ENCODE data around the gene AGL. TPM values are rescaled to one million over a fixed set of nuclear protein-coding genes. Genes with fewer than 3 reads are reported as not detected.

AGL gene
- total and polyA plus RNA-seq, 2 of the 13 experiments (the other 11 are each of a cell fraction or from before 2014, with no cell fraction given), result 4.3 to 13.1 TPM

DNA sequence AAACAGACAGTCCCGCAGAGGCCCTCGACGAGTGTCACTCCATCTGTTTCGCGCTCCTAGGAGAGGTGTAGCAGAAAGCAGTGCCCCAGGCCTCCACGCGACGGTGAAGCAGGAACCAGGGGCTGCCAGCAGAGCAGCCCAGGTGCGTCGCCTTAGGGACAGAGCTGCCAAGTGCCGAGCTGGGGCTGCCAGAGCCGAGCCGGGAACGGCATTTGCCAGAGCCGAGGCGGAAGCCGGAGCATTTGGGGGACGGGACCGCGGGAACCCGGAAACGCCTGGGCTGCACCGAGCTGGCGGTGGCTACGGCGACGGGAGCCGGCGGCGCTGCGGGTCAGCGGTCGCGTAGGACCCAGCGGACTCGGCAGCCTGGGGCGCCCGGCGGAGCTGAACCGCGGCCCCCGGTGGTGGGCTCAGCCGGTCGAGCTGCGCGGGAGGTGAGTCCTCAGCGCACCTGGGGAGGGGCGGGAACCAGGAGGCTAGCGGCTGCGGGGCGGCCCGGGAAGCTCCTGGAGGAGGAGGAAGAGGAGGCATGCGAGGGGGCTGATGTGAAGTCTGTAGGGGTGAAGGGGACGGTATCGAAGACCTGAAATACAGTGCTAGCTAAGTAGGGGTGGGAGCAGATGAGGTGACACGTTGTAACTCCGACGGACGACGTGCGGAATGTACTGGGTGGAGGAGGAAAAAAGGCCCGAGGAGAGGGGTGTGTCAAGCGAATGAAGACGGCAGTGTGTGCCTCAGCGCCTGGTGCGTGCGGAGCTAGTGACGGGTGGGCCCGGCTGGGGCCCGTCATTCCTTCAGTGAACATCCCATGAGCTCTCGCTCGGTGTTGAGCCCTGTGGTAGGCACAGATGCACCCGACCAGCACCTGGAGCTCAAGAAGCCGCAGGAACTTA is 119.8 kb downstream of the AGL start, which contains the start of gene SLC35A3 (continued):
- TF ChIP-seq CREB1 (IDR thresholded peaks at IDR 0.05) (no peak), CREB1 (CRISPR knock-in tag; IDR thresholded peaks at IDR 0.05) (no peak), HMGA1 (CRISPR knock-in tag; conservative IDR thresholded peaks at IDR 0.05) (no peak), PRPF4 (IDR thresholded peaks at IDR 0.05; ENCODE audit: low read depth, low read length, poor library complexity, severe bottlenecking) (no peak), ZNF792 (CRISPR knock-in tag; IDR thresholded peaks at IDR 0.05) (peak; percentile 94), WIZ (CRISPR knock-in tag; IDR thresholded peaks at IDR 0.05) (peak; percentile 85), ZNF24 (IDR thresholded peaks at IDR 0.05) (no peak; the same call in 1 of the 2 replicates), ZFX (CRISPR knock-in tag; IDR thresholded peaks at IDR 0.05; ENCODE audit: low read depth) (peak; percentile 96), SCMH1 (CRISPR knock-in tag; IDR thresholded peaks at IDR 0.05; ENCODE audit: borderline replicate concordance) (no peak), REL (CRISPR knock-in tag; conservative IDR thresholded peaks at IDR 0.05) (peak; percentile 97), EZH2 (conservative IDR thresholded peaks at IDR 0.05; ENCODE audit: low read depth, low read length) (no peak), ZNF672 (CRISPR knock-in tag; IDR thresholded peaks at IDR 0.05) (no peak; the same call in 1 of the 2 replicates), MLLT10 (CRISPR knock-in tag; IDR thresholded peaks at IDR 0.05) (no peak), TARDBP (CRISPR knock-in tag; IDR thresholded peaks at IDR 0.05) (peak; percentile 98), RARA (CRISPR knock-in tag; IDR thresholded peaks at IDR 0.05) (peak; percentile 56)
- TF ChIP-seq, protein P1, sequence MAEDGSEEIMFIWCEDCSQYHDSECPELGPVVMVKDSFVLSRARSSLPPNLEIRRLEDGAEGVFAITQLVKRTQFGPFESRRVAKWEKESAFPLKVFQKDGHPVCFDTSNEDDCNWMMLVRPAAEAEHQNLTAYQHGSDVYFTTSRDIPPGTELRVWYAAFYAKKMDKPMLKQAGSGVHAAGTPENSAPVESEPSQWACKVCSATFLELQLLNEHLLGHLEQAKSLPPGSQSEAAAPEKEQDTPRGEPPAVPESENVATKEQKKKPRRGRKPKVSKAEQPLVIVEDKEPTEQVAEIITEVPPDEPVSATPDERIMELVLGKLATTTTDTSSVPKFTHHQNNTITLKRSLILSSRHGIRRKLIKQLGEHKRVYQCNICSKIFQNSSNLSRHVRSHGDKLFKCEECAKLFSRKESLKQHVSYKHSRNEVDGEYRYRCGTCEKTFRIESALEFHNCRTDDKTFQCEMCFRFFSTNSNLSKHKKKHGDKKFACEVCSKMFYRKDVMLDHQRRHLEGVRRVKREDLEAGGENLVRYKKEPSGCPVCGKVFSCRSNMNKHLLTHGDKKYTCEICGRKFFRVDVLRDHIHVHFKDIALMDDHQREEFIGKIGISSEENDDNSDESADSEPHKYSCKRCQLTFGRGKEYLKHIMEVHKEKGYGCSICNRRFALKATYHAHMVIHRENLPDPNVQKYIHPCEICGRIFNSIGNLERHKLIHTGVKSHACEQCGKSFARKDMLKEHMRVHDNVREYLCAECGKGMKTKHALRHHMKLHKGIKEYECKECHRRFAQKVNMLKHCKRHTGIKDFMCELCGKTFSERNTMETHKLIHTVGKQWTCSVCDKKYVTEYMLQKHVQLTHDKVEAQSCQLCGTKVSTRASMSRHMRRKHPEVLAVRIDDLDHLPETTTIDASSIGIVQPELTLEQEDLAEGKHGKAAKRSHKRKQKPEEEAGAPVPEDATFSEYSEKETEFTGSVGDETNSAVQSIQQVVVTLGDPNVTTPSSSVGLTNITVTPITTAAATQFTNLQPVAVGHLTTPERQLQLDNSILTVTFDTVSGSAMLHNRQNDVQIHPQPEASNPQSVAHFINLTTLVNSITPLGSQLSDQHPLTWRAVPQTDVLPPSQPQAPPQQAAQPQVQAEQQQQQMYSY (CRISPR knock-in tag; IDR thresholded peaks at IDR 0.05), result peak; percentile 71
- TF ChIP-seq, protein P2, sequence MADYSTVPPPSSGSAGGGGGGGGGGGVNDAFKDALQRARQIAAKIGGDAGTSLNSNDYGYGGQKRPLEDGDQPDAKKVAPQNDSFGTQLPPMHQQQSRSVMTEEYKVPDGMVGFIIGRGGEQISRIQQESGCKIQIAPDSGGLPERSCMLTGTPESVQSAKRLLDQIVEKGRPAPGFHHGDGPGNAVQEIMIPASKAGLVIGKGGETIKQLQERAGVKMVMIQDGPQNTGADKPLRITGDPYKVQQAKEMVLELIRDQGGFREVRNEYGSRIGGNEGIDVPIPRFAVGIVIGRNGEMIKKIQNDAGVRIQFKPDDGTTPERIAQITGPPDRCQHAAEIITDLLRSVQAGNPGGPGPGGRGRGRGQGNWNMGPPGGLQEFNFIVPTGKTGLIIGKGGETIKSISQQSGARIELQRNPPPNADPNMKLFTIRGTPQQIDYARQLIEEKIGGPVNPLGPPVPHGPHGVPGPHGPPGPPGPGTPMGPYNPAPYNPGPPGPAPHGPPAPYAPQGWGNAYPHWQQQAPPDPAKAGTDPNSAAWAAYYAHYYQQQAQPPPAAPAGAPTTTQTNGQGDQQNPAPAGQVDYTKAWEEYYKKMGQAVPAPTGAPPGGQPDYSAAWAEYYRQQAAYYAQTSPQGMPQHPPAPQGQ (CRISPR knock-in tag; IDR thresholded peaks at IDR 0.05; ENCODE audit: borderline replicate concordance), result peak; percentile 71; the same call in 1 of the 2 replicates
- TF ChIP-seq, protein P3, sequence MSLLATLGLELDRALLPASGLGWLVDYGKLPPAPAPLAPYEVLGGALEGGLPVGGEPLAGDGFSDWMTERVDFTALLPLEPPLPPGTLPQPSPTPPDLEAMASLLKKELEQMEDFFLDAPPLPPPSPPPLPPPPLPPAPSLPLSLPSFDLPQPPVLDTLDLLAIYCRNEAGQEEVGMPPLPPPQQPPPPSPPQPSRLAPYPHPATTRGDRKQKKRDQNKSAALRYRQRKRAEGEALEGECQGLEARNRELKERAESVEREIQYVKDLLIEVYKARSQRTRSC (CRISPR knock-in tag; IDR thresholded peaks at IDR 0.05; ENCODE audit: low read depth), result peak; percentile 81; the same call in 1 of the 2 replicates
- TF ChIP-seq, protein P4, sequence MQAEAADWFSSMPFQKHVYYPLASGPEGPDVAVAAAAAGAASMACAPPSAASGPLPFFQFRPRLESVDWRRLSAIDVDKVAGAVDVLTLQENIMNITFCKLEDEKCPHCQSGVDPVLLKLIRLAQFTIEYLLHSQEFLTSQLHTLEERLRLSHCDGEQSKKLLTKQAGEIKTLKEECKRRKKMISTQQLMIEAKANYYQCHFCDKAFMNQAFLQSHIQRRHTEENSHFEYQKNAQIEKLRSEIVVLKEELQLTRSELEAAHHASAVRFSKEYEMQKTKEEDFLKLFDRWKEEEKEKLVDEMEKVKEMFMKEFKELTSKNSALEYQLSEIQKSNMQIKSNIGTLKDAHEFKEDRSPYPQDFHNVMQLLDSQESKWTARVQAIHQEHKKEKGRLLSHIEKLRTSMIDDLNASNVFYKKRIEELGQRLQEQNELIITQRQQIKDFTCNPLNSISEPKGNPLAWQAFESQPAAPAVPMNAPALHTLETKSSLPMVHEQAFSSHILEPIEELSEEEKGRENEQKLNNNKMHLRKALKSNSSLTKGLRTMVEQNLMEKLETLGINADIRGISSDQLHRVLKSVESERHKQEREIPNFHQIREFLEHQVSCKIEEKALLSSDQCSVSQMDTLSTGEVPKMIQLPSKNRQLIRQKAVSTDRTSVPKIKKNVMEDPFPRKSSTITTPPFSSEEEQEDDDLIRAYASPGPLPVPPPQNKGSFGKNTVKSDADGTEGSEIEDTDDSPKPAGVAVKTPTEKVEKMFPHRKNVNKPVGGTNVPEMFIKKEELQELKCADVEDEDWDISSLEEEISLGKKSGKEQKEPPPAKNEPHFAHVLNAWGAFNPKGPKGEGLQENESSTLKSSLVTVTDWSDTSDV (CRISPR knock-in tag; IDR thresholded peaks at IDR 0.05), result 0 out of 2 replicates have a peak, but pooled peaks have one; percentile 23
- TF ChIP-seq, protein P5, sequence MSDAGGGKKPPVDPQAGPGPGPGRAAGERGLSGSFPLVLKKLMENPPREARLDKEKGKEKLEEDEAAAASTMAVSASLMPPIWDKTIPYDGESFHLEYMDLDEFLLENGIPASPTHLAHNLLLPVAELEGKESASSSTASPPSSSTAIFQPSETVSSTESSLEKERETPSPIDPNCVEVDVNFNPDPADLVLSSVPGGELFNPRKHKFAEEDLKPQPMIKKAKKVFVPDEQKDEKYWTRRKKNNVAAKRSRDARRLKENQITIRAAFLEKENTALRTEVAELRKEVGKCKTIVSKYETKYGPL (CRISPR knock-in tag; IDR thresholded peaks at IDR 0.05), result peak; percentile 69

Data from HepG2 (cell line).